ENCODE data around the gene CAT.

Gene CAT

DNA sequence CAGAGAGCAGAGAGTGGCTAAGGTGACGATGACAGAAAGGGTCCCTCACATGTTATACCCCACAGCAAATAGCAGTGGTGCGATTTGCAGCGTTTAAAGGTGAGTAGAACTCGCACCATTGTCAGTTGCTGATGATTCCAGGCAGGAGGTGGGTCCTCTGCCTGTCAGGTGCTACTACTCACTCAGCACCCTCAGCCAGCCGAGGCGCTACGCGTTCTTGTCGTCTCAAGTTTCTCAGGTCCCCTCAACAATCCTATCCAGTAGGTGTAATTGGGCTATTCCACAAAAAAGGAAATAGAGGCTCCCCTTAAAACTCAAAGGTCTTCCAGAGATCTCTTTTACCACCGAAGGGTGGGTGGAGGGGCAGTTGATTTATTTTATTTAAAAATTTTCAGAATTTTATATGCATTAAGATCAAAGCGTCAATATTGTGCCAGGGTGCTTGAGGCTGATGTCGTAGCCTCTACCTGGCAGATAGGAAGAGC, 56.5 kb downstream of the CAT start:
- no peak for DNase-seq (ENCODE audit: low spot score)

DNA sequence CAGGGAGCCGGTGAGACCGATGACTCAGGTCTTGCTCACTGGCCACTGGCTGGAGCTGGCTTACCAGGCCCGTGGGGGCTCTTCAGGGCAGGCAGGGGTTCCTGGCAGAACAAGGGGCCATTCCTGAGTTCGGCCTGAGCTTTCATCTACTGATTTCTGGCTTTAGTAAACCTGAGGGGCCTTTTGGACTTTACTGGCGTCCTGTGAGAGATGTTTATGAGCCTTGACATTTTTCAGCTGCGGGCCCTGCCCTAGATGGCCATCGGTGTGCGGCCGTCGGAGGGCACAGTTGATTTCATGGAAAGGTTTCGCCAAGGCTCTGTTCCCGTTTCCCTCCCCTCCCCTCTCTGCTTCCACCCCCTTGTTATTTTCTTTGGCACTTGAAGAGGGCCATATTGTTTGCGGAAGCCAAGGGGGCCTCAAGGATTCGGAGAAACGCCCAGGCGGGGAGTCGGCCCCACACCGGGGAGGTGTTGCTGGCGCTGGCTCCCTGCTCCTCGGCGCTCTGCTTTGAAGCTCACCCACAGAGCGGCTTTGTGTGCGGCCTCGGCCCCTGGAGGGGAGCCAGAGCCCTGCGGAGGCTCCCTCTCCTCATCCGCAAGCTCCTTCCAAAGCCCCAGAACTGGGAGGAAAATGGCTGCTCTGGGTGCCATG, 57.1 kb downstream of the CAT start:
- DNase-seq (ENCODE audit: low spot score): no peak

DNA sequence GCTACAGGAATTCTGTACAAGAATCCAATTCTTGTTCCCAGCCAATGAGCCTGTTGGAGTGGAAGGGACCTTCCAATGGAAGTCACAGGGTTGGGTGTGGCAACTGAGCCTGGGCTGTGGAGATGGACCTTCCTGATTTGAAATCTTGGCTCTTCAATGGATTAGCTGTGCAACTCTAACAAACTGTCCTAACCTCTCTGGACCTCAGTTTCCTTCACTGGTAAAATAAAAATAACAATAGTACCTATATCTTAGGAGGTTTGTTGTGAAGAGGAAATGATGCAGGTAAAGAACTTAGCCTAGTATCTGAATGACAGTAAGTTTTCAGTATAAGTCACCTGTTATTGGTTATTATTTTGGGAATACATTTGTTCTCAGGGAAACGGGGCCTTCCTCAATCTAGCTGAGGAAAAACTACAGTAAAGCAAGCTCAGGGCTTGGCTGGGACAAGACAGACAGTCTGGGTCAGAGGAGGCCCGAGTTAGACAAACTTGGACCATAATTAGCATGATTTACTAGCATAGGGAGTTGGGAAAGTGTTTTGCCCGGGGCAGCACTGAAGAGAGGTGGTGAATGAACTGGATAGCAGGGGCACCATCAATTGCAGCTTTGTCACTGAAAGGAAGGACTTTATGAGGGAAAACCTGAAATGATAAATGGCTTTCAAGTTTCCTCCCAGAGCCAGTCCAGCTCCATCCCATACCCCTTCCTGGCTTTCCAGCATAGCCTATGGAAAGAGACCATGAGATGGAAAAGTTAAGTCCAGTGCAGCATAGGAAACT, 61.2 kb downstream of the CAT start:
- no peak for DNase-seq (ENCODE audit: low spot score)

DNA sequence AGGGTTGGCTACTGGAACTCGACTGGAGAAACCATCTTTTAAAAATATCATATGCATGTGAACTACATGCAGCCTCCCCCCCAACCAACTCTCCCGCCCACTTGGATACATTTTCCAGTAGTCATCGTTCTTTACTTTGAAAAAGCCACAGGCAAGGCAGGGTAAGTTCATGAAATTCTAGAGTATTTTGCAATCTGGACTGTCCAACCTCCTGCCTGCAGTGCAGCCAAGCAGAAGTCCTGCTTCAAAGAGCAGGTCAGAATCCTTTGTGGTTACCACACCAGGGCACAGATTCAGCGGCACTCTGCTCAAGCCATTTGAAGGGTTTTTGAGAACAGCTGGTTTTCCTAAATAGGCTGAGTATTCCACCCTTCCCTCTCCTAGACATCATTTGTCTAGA, 62.8 kb downstream of the CAT start:
- DNase-seq (ENCODE audit: low spot score): no peak

DNA sequence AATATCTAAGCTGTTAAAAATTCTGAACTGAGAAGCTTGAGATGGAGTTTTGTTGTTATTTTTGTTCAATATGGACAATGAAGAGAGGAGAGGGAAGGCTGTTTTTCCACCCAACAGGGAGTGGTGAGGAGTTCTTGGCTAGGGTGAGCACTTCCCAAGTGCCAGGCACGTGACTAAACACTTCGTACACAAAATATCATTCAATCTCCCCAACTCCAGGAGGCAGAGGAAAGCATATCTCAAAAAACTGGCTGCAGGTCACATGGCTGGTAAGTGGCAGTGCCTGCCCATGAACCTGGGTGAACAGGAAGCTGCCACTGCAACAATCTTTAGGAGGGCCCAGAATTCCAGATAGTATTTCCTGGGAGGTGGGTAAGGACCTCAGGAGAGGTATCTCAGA, 63.2 kb downstream of the CAT start:
- DNase-seq (ENCODE audit: low spot score): peak; percentile 21

DNA sequence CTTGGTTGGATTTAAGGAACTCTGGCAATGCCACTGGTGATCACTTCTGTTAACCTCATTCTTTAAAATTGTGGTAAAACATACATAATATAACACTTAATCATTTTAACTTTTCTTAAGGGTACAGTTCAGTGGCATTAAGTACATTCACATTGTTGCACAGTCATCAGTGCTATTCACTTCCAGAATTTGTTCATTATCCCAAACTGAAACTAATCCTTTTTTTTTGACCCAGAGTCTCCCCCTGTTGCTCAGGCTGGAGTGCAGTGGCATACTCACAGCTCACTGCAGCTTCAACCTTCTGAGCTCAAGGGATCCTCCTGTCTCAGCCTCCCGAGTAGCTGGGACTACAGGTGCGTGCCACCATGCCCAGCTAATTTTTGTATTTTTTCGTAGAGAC, 64.2 kb downstream of the CAT start:
- DNase-seq (ENCODE audit: low spot score): no peak

DNA sequence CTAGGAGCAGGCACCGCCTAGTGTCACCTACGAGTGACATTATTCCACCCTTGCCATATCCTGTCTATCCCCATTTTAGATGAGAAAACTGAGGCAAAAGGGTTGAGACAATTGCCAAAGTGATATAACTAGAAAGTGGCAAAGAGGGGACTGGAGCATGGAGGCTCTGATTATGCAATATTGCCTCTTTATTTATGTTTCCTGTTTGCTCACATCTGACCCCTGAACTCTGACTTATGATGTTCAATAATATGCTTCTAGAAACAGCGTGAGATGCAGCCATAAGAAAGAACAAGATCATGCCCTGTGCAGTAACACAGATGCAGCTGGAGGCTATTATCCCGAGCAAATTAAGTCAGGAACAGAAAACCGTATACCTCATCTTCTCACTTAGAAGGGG, 67.1 kb downstream of the CAT start:
- no peak for DNase-seq (ENCODE audit: low spot score)

DNA sequence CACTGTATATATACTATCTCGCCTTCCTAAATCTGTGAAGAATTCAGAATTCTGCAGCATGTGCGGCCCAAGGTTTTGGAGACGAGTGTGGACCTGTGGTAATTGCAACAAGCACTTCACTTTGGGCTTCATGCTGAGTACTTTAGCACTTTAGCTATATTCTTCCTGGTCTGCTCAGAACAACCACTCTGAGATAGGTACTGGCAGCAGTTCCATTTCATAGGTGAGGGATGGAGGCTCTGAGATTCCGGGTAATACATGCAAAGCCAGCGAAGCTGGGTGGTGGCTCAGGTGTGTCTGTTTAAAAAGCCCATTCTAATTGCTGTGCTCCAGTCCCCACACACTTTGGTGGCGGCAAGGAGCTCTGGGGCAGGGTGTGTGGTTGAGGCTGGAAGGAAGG, 68.4 kb downstream of the CAT start:
- no peak for DNase-seq (ENCODE audit: low spot score)

DNA sequence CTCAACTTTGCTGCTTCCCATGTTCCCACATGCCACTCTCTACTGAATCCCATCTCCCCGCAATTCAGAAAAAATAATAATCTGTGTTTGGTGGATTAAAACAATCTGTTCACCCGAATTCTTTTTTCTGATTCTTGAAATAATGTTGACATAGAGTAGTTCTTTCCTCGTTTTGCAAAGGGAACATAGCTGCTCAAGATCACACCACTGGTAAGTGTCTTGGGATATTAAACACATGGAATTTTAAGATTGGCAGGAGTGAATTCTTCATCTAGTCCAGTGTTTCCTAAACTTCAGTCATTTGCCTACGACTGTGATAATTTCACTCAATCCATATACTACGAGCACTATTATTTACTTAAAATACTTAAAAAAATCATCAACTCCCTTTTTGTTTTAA, 68.9 kb downstream of the CAT start:
- DNase-seq (ENCODE audit: low spot score): no peak

DNA sequence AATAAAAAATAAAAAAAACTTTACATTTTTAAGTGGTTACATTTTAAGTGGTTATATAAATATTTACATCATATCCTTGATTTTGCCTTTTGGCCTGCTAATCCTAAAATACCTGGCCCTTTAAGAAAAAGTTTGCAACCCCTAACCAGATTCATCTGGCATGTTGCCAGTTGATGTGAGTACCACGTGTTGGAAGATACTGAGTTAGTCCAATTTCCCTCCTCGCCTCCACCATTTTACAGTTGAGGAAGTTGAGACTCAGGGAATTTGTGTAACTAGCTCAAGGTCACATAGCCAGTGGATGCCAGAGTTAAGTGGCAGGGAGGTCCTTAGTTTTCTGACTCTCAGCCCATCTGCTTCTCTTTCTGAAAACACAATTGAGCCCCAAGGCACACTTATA, 69.8 kb downstream of the CAT start:
- DNase-seq (ENCODE audit: low spot score): no peak

DNA sequence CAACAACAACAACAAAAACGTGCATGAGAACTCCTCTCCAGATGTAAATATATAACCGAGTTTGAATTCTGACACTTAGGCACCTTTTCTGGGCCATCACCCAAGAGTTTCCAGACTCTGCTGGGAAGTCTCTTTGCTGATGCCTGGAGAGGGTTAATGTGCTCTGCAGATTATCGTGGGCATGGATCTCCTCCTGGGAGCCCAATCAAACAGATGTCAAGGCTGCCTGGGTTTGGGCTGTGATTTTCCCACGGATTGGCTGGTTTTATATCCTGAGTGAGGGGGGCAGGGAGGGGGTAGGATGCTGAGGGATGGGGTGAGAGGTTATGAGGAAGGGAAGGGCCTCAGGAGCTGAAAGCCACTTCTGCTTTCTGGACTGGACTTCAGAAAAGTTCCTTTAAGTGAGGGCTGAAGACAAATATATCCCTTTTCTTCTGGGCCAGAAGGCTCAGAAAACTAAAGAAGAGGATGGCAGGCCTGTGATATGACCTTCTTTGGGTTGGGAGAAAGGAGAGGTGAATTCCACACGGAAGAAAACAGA, 70.7 kb downstream of the CAT start:
- DNase-seq (ENCODE audit: low spot score): no peak

DNA sequence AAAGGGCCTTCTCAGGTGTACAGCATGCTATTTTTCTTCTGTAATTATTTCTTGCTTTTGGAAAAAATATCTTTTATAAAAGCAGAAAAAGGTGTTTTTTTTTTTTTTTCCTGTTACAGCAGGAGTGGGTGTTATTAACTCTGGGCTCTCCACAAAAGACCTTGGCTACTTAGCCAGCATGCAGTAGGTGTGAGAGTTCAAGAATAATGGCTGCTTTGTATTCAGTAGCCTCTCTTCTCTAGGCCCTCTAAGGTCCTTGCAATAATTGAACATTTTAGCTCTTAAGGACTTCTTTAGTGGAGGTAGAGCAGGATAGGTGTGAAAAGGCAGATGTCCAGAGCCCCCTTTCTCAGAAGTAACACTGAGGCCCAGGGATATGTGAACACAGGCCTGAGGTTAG, 71.5 kb downstream of the CAT start:
- no peak for DNase-seq (ENCODE audit: low spot score)

DNA sequence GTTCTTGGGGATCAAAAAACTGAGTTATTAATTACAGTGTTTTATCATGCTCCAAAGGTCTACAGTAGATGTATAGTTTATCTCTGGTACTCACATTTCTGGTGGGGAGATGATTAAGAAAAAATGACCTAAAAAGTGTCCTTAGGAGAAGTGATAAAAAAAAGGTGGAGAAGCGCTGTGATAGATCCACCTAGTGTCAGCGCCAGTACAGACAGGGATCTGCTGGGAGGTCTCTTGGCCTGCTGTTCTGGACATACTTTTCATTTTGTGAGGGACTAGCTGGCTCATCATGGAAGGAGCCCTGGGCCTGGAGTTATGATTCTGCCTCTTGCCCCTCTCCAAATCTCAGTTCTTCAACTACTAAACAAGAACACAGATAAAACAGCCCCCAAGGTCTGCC, 71.9 kb downstream of the CAT start:
- DNase-seq (ENCODE audit: low spot score): peak; percentile 10

DNA sequence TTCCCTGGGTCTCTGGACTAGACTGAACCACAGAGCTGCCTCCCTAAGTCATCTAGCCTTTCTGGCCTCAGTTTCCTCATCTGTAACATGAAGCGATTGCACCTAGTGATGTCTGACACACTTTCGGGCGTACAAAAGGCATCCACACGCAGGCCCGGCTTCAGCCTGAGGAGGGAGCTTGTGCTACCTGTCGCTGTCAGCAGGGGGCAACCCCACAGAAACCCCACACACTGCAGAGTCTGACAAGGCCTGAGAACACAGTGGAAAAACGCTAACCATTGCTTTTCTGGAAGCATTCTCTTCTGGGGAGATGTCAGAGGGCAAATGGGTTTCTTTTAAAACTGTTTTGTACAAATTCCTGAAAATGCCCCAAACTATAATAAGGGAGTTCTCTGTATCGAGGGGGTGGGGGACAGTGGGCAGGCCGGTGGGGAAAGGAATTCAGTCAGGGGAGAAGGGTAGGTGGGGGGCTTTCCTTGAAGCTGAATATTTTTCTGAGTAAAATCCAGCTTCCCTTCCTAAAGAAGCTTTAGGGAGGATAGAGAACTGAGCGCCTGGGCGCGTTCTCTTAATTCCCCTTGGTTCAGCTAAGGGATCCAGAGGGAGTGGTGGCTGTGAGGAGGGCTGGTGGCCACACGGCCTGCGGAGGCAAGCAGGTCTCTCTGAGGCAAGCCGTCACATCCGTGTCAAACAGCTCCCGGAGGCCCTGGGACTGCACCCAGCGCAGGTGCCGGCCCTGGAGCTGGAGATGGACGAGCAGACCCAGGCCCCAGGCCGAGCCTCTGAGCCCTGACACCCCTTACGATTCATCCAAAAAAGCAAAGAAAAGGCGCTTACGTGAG, 74.3 kb downstream of the CAT start:
- peak; percentile 28 for DNase-seq (ENCODE audit: low spot score)

DNA sequence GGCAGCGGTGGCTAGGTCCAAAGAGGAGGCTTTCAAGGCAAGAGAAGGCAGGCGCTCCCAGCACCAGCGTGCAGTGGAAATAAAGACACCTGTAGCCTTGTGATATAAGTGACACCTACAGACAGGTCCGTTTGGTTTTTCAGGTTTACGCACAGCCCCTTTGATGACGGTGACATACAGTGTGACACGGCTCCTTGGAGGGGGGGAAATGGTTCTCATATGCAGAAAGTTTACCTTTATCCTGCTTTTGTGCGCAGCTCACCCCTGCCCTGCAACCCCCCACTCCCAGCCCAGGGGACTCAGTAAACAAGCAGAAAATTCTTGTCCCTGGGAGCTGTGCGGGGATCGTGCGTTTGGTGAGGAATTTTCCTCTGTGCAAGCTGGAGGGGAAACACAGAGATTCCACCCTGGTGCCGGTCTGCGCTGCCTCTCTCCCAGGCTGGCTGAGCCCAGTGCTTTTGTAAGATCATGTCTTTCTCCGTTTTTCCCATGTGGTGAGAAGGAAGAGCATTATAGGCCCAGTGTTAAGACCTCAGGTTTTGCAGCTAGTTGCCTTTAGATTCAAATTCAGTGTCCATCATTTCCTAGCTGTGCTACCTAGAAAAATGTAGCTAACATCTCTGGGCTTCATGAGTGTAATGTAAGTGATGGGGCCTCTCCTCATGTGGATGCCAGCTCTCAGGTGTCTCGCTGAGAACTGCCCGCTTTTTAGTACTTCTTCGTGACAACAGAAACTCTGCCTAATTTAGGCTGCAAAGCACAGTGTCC, 75.1 kb downstream of the CAT start, which contains the start of gene ELF5:
ELF5 (minus strand) TSS at position 113 of the 768 bp plus-strand sequence. CDS start 8,045 bp downstream, outside the sequence.
- no peak for DNase-seq (ENCODE audit: low spot score)

DNA sequence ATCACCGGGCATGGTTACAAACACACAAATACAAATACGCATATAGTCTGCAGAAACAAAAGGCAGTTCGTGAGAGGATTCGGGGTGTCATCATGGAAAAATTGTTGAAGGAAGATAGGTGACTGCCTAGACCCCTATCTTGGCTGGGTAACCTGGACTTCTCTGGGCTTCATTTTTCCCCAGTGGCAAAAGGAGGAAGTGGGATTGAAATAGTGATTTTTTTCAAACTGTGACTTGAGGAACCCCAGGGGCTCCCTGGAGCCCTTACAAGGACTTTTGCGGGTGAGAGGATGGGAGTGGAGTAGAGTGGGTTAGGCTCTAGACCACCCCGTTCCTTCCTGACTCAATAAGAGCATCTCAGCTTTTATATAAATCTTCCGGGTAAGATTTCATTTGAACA, 75.9 kb downstream of the CAT start:
- no peak for DNase-seq (ENCODE audit: low spot score)

DNA sequence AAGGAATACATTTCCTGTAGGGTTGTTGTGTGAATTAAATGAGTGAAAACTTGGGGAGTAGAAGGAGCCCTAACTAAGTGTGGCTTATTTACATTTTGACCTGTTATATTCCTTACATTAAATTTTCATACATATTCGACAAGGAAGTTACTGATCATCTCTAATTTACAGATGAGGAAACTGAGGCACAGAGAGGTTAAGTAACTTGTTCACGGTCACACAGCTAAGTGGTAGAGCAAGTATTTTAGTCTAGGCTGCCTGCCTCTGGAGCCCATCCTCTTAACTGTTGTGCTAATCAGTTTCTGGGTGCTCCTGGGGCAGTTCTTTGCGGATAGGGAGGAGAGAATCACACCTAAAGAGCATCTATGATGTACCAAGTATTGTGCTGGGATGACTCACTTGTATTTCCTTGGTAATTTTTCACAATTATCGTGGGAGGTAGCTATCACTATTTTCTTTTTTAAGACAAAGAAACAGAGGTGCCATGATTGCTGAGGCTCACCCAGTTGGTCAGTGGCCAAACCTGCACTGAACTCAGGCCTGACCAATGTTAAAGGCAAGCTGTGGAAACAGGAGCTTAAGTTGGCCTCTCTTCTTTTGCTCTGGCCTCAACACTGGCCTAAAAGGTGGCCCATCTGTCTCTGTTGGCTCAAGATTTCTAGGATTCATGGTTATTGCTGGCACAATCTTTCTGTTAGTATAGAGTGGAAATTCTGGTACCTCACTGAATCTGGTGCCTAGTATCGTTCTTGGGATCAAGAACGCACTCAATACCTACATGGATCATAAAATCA, 77.7 kb downstream of the CAT start:
- no peak for DNase-seq (ENCODE audit: low spot score)

DNA sequence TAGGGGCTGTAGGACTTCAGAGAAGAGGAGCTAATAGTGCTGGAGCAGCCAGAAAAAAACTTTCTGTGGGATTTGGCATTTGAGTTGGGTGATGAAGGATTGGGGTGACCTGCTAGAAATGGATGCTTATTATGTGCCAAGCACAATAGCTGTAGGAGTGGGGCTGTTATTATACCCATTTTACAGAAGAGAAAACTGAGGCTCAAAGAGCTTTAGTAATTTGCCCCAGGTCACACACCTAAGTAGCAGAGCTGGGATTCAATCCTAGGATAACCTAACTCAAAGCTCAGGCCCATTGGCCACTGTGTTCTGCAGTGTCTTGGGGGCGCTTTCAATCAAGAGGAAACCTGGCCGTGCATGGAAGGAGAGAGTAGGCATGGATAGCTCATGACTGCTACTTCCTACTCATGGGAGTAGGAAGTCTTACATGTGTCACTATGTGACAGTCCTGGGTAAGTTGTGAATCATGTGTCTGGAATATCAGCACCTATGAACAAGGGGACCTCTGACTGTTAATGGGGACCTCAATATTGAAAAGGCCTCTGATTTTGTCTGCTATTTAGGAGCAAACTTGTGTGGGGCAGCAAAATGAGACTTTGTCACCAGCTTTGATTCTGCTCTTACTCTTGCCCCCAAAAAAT, 81.0 kb downstream of the CAT start:
- DNase-seq (ENCODE audit: low spot score): no peak

DNA sequence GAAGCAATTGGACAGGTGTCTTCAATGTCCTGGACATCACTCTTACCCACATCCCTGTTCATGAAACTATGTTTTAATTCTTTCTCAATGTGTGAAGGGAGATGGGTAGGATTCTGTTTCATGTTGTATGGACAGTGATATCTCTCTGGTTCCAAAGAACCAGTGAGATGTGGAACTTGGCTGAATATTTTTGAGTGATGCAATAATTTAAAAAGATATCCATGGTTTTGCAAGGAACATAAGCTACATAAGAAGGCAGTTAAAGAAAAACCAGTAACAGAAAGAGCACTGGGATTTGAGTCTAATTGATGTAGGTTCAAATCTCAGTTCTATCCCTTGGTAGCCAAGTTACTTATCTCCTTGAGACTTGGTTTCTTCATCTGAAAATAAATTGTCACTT, 82.5 kb downstream of the CAT start:
- DNase-seq (ENCODE audit: low spot score): no peak

Data from hematopoietic multipotent progenitor cell treated with erythropoietin and hydrocortisone succinate and interleukin-3 and kit ligand, for 17 days (in vitro differentiated cells).